ENCODE data around the gene GPC1.

DNA sequence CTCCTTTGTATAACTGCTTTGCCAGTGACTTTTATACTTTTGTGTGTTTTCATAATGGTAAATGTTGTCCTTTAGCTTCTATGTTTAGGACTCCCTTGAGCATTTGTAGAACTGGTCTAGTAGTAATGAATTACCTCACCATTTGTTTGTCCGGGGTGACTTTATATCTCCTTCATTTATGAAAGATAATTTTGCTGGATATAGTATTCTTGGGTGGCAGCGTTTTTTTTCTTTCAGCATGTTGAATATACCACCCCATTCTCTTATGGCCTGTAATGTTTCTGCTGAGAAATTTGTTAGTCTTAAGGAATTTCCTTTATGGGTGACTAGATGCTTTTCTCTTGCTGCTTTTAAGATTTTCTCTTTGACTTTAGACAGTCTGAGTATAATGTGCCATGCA, 56.0 kb downstream of the GPC1 start:
- TF ChIP-seq, protein P1, sequence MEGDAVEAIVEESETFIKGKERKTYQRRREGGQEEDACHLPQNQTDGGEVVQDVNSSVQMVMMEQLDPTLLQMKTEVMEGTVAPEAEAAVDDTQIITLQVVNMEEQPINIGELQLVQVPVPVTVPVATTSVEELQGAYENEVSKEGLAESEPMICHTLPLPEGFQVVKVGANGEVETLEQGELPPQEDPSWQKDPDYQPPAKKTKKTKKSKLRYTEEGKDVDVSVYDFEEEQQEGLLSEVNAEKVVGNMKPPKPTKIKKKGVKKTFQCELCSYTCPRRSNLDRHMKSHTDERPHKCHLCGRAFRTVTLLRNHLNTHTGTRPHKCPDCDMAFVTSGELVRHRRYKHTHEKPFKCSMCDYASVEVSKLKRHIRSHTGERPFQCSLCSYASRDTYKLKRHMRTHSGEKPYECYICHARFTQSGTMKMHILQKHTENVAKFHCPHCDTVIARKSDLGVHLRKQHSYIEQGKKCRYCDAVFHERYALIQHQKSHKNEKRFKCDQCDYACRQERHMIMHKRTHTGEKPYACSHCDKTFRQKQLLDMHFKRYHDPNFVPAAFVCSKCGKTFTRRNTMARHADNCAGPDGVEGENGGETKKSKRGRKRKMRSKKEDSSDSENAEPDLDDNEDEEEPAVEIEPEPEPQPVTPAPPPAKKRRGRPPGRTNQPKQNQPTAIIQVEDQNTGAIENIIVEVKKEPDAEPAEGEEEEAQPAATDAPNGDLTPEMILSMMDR (IDR thresholded peaks at IDR 0.05; ENCODE audit: low read length), result no peak
- TF ChIP-seq EZH2 (IDR thresholded peaks at IDR 0.05; ENCODE audit: borderline replicate concordance, low read length), result no peak
